GM12864 (cell line): Measurements from ENCODE around the gene MARF1.
"Not testable (repeated sequence)": the region's sequence is repeated elsewhere in the genome, so short reads cannot be mapped to it uniquely, and the experiment has no call there.

ENCODE experiments used
- DNase-seq: peaks from one replicate; pipeline ENCODE4 v3.0.0-alpha.2; 2011; ENCODE audit warnings: low read depth
- H3K4me3 ChIP-seq: 2 replicates; pipeline ENCODE4 v1.5.1; 2011; ENCODE audit warnings: mild to moderate bottlenecking, low read depth, low read length, control low read depth
- CTCF ChIP-seq: IDR thresholded peaks from 2 replicates; pipeline ENCODE4 v1.5.1; 2011; ENCODE audit warnings: low read depth, mild to moderate bottlenecking, moderate library complexity, low read length, control low read depth, inconsistent platforms; ENCODE audit errors: missing control alignments

Gene MARF1

GRCh38 chr16:15647294-15648014 lies 4.5 kb upstream of the MARF1 start:
- no peak for DNase-seq
- TF ChIP-seq CTCF, result no peak
- no peak overlapping the region for H3K4me3 ChIP-seq

DNA sequence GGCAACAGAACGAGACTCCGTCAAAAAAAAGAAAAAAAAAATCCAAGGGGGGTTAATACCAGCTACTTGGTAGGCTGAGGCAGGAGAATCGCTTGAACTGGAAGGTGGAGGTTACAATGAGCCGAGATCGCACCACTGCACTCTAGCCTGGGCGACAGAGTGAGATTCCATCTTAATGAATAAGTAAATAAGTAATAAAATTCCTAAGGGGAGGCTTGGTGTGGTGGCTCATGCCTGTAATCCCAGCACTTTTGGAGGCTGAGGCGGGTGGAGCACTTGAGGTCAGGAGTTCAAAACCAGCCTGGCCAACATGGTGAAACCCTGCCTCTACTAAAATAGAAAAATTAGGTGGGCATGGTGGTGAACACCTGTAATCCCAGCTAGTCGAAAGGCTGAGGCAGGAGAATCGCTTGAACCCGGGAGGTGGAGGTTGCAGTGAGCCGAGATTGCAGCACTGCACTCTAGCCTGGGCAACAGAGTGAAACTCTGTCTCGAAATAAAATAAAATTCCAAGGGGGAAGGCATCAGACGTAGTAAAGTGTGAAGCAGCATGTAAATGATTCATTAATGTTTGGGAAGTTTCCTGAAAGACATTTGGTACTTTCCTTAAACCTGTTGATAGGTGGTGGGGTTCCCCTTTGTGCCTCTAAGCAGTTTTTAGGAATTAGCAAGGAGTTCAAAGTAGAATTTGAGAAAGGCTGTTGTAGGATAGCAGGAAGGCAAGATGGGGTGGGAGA lies 3.8 kb upstream of the MARF1 start:
- H3K4me3 ChIP-seq, DNase-seq: not testable (repeated sequence)

DNA sequence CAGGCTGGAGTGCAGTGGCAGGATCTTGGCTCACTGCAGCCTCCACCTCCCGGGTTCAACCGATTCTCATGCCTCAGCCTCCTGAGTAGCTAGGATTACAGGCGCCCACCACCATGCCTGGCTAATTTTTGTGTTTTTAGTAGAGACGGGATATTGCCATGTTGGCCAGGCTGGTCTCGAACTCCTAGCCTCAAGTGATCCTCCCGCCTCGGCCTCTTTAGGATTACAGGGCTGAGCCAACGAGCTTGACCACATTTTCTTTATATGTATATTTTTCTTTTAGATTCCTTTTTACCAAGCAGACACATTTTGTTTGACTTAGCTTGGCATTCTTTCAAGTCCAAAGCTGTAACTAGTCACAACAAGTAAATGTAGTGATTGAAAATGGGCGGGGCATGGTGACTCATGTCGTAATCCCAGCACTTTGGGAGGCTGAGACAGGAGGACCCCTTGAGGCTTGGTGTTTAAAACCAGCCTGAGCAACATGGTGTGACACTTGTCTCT lies 2.1 kb upstream of the MARF1 start:
- H3K4me3 ChIP-seq, DNase-seq: not testable (repeated sequence)

DNA sequence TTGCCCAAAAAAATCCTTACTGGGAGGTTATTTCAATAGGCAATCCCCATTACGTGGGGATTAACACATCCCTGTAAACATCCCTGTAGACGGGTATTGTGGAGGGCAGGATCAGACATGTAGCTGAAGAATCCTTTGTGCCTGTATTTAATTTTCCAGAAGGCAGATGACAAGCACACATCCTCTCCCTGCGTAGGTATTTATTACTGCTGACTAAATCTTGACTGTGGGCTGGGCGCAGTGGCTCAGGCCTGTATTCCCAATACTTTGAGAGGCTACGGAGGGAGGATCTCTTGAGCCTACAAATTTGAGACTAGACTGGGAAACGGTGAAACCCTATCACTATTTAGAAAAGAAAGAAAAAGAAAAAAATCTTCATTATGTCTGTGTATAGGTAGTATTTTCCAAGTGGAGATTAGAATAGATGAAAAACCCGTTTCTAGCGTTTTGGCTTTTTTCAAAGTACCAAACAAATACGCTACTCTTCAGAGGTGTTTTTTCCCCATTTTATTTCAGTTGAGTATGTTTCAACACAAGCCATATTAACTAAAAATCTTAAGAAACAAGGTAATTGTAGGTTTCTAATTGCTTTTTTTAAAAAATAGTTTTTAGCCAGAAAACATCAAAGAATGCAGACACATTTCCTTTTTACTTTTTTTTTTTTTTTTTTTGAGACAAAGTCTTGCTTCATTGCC lies 1.5 kb upstream of the MARF1 start:
- TF ChIP-seq CTCF, result no peak
- DNase-seq, result no peak

DNA sequence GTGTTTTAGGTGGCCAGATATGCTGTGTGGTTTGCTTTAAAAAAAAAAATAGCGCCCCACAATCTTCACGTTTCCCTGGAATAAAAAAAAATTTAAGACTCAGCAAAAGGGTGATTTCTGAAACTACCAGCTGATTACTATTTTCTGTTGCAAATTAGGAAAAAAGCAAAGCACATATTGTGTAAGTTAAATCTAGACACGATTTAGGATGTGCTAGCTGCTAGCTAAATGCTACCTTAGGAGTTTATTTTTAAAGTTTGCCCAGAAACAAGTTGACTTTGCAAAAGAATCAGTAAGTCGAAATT lies 944 bp upstream of the MARF1 start:
- H3K4me3 ChIP-seq, result peak overlapping the region; percentile 64
- no peak for DNase-seq
- no peak for TF ChIP-seq CTCF

More for the DNA sequence above, 1.5 kb upstream of the MARF1 start:
- peak overlapping the region; percentile 64; the same call in 1 of the 2 replicates for H3K4me3 ChIP-seq

- peak; percentile 47 for TF ChIP-seq CTCF
- DNase-seq, result peak; percentile 91
- H3K4me3 ChIP-seq, result peak overlapping the region; percentile 93
These were observed 352 bp downstream of the MARF1 start for GRCh38 chr16:15642557-15643047.

DNA sequence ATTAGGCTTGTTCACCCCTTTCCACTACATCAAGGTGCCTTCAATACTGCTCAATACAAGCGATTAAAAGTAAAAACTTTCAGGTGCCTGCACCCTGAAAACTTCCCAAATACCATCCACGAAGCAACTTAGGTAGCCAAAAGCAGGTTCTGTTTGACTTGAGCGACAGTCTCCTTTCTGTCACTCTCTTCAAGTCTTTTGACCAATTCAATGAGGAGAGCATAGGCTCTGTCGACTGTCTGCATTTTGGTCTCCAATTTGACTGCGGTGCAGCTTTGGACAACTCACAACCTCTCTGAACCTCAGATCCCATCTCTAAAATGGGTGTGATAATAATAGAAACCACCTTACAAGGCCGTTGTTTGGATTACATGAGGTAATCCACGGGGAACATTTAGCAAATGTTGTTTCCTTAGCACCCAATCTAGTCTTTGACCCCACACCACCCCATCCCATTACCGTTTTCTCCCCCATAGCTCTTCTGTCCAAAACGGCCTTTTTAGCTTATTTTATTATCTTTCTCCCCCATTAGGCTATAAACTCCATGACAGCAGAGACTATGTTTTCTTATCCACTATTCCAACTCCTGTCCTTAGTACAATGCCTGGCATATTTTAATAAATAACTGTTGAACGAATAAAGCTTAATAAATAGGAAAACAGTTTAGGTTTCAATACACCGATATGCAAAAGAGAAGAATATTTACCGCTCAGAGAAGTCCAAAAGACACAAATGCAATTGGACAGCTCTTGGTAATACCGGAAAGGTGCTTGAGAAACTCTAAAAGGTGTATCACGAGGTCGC lies 999 bp downstream of the MARF1 start:
- H3K4me3 ChIP-seq, result peak overlapping the region; percentile 93
- TF ChIP-seq CTCF, result no peak
- no peak for DNase-seq
